Omental fat pad (tissue), 4 donors: Measurements from ENCODE around the gene ANK3. TPM values are rescaled to one million over a fixed set of nuclear protein-coding genes. Genes with fewer than 3 reads are reported as not detected.
A peak's percentile ranks its signal among the peaks of the same experiment; 100 is the strongest.

Experiments
- ATAC-seq: fragments of 150-250 bp; one replicate; pipeline ENCODE4 v1.9.1; 2016; ENCODE audit warnings: mild to moderate bottlenecking, moderate library complexity; ENCODE audit not compliant: low FRiP score
- DNase-seq: peaks from one replicate; pipeline ENCODE4 v3.0.0-alpha.2; 2019; ENCODE audit warnings: low spot score
- total RNA-seq, 4 donors: library from RNA; depleted of rRNA; stranded (reverse); fragments of >200 nt; gene quantifications; one replicate each; pipeline ENCODE4 v1.1.0, GENCODE V29; 2016
- TF ChIP-seq, protein P1 (sequence below), 3 donors: fragments of 450-650 bp; IDR thresholded peaks; one replicate each; pipeline ENCODE4 v1.5.1; 2016 to 2017; ENCODE audit warnings: antibody characterized with exemption in 3 of 3, mild to moderate bottlenecking in 3 of 3, moderate library complexity in 2 of 3

Gene ANK3
- total RNA-seq, 4 donors from 2014 or later = 10.5 to 22.5 (median 13.3) TPM

DNA sequence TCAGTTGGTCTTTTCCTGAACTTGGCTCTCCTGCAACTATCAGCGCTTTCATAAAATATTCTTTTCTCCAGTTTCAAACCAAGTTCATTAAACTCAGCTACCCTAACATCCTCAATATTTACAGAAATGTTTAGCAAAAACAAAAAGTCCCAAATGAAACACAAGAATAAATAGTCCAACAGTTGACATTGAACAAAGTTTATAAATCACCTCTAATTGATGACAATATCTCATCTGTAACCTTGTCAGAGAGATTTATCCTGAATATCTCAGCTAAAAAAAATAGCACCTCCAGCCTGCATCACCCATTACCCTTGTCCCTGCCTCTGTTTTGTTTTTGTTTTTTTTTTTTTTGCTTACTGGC lies 76.1 kb downstream of the ANK3 start:
- ATAC-seq (no peak), DNase-seq (no peak)
- TF ChIP-seq, protein P1, sequence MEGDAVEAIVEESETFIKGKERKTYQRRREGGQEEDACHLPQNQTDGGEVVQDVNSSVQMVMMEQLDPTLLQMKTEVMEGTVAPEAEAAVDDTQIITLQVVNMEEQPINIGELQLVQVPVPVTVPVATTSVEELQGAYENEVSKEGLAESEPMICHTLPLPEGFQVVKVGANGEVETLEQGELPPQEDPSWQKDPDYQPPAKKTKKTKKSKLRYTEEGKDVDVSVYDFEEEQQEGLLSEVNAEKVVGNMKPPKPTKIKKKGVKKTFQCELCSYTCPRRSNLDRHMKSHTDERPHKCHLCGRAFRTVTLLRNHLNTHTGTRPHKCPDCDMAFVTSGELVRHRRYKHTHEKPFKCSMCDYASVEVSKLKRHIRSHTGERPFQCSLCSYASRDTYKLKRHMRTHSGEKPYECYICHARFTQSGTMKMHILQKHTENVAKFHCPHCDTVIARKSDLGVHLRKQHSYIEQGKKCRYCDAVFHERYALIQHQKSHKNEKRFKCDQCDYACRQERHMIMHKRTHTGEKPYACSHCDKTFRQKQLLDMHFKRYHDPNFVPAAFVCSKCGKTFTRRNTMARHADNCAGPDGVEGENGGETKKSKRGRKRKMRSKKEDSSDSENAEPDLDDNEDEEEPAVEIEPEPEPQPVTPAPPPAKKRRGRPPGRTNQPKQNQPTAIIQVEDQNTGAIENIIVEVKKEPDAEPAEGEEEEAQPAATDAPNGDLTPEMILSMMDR (IDR thresholded peaks at IDR 0.05) = no peak

DNA sequence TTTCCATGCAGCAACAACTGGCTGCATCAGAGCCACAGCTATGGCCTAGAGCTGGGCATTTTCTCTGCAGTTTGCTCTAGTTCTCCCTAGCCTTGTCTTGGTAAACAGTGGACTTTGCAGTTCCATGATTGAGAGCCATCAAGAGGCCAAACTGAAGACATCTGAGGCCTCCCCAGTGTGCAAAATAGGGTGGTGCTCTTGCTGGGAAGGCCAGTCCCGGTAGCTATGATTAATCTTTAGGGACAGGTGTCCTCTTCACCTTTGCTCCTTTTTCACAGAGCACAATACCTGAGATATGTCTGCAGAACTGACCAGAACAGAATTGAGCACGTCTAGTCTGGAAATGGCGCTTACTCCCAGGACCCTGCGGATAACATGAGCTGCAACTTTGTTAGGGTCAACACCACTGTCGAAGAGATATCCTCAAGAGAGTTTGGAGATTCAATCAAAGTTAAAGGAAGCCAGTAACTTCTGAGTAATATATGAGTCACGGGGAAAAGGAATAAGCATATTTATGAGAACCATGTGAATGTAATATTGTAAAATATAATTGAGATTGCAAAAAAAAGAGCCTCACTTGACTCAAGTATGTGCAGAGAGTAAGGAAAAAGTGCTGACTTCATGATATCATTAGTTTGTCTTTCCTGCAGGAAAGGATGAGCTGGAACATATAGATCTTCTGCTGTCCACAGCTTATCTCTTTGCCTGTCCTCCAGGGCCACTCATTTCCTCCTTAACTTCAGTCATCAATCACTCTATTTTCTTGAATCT lies 76.7 kb downstream of the ANK3 start:
- TF ChIP-seq, protein P1 (IDR thresholded peaks at IDR 0.05) = no peak
- ATAC-seq (peak; percentile 74), DNase-seq (no peak)

DNA sequence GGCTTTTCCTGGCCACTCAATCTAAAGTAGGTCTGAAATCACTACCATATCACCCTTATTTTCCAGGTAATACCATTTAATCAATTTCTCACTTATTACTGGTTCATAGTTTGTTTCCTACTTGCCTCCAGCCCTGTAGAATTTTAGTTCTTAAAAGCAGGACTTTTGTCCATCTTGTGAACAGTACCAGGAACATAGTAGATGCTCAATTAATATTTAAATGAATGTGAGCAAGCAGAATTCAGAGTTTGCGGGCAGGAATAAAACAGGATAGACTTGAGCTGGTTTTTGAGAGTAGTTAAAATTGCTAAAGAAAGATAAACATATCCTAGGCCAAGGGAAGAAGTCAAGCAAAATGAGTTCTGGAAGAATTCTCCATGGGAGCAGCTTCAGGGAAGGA lies 77.9 kb downstream of the ANK3 start:
- no peak for DNase-seq
- TF ChIP-seq, protein P1 (IDR thresholded peaks at IDR 0.05) = no peak
- no peak for ATAC-seq

DNA sequence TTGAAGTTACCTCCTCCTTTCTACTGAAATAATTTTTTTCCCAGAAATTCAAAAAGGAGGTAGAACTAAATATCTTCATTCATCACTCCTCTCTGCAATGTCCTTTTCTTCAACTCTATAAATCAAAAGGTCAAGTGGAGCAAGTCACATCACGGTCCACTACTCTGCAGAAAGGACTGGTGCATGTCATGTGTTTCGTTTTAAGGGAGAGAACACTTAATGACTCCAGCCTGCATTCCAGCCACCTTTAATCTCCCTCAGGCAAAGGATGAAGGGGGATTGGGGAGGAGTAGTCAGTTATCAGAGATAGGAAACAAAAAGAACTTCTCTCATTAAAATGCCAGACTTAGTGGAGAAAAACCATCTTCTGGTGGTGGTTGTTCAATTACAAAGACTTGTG lies 78.9 kb downstream of the ANK3 start:
- ATAC-seq = no peak
- no peak for DNase-seq
- TF ChIP-seq, protein P1 (IDR thresholded peaks at IDR 0.05) = no peak

DNA sequence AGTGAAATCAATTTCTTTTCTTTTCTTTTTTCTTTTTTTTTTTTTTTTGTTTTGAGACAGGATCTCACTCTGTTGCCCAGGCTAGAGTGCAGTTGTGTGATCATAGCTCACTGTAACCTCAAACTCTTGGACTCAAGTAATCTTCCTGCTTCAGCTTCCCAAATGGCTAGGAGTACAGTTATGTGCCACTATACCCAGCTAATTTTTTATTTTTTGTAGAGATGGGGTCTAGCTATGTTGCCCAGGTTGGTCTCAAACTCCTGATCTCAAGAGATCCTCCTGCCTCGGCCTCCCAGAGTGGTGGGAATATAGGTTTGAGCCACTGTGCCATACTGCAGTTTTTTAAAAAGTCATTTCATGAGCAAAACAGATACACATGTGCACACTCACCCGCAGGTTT lies 79.8 kb downstream of the ANK3 start:
- TF ChIP-seq, protein P1 (IDR thresholded peaks at IDR 0.05) = no peak
- DNase-seq (no peak), ATAC-seq (no peak)

DNA sequence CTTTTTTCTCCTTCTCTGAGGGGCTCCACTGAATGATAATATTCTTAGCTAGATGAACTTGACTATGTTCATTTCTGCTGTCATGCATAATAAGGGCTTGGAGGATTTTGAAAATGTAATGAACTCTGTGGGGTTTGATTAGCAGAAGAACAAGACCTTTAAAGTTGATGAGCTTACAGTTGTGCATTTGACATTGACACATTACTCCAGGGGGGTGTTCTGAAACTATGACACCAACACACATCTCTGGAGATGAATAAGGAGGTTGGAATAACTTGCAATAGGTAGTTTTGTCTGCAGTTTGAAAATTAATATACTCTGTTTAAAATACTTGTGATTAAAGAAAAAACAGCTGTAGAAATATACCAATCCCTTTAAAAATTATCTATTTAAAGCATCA lies 80.3 kb downstream of the ANK3 start:
- TF ChIP-seq, protein P1 (IDR thresholded peaks at IDR 0.05) = no peak
- DNase-seq = no peak
- ATAC-seq = no peak

DNA sequence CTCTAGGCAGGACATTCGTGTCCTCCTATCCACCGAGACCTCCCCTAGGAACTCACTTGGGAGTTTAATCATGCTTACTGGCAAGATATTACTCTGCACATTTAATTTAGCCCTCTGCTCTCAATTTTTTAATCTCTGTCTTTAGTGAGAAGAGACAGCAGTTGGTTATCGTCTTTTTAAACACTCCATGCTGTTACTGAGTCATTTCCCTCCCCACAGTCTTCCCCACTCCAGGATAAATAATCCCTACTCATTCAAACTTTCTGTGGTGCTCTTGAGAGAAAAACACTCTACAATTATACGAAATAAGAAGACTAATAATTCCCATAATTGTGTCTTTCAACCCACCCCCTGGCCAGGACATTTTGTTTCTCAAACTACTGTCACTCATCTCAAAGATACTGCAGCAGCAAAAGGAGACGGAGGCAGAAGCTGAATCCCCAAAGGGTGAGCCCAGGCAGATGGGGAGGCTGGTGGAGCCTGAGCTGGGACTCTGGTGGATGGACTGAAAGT lies 84.2 kb downstream of the ANK3 start:
- no peak for DNase-seq
- ATAC-seq = no peak
- TF ChIP-seq, protein P1 (IDR thresholded peaks at IDR 0.05) = no peak
